ENCODE results near the gene CASK. TPM values are rescaled to one million over a fixed set of nuclear protein-coding genes. Genes with fewer than 3 reads are reported as not detected.

The CASK gene
- total RNA-seq, 1 experiment from 2014 or later = 163 TPM

- BruUV-seq (replicated peaks) = no TSS peak
- Mint-ChIP-seq H3K4me1 (ENCODE audit: low read depth, unreplicated experiment) (no peaks in the 10 kb centered on the region), H3K9me3 (ENCODE audit: unreplicated experiment) (no peaks in the 10 kb centered on the region), H3K27me3 (ENCODE audit: insufficient read depth, unreplicated experiment) (no peaks in the 10 kb centered on the region), H3K27ac (ENCODE audit: unreplicated experiment) (no peak overlapping the region), H3K4me3 (ENCODE audit: unreplicated experiment) (no peak overlapping the region), H3K36me3 (ENCODE audit: insufficient read depth, unreplicated experiment) (peaks cover 10% of the 10 kb centered on the region)
- Histone ChIP-seq H3K4me1 (no peaks in the 10 kb centered on the region), H3K36me3 (ENCODE audit: control insufficient read depth, insufficient read depth, low read length) (peaks cover 1% of the 10 kb centered on the region; the same call in 1 of the 2 replicates), H3K4me3 (ENCODE audit: low read depth, low read length) (no peak overlapping the region), H3K27me3 (replicated peaks; ENCODE audit: control insufficient read depth, insufficient read depth, low read length) (no peaks in the 10 kb centered on the region), H3K9me3 (no peaks in the 10 kb centered on the region)
- POLR2A ChIA-PET = no interaction called here
- intact Hi-C loops (cut with micrococcal nuclease; ENCODE audit: unreplicated experiment) = loop anchor here (5.0 kb wide), 1 partner anchor 173 kb away; no protein-coding TSS in a partner anchor
- no peak for TF ChIP-seq CTCF (IDR thresholded peaks at IDR 0.05; ENCODE audit: insufficient read depth in 1 of 2, low read depth in 1 of 2, low read length in 1 of 2, severe bottlenecking in 1 of 2, unreplicated experiment in 1 of 2)
- CTCF ChIA-PET = no interaction called here
- no peak for DNase-seq
Observed at GRCh38 chrX:41730081-41730480, 193.3 kb downstream of the CASK start.

- BruUV-seq (replicated peaks) = no TSS peak
- DNase-seq = no peak
- H3K27me3 Mint-ChIP-seq (ENCODE audit: insufficient read depth, unreplicated experiment) = no peaks in the 10 kb centered on the region
Observed at GRCh38 chrX:41728125-41728524, 195.2 kb downstream of the CASK start.

GRCh38 chrX:41723826-41724225 is 199.5 kb downstream of the CASK start, which contains the start of gene GPR82:
Gene GPR82 (plus strand): TSS chrX:41724181. CDS start chrX:41727027, 2,846 bp downstream.
- no peak for DNase-seq
- H3K36me3 ChIP-seq (ENCODE audit: control insufficient read depth, insufficient read depth, low read length) = no peaks in the 10 kb centered on the region
- H3K27me3 ChIP-seq (replicated peaks; ENCODE audit: control insufficient read depth, insufficient read depth, low read length) = no peaks in the 10 kb centered on the region
- H3K4me3 ChIP-seq (ENCODE audit: low read depth, low read length) = no peak within 1 kb of the TSS
- CTCF ChIA-PET = no interaction called here
- Mint-ChIP-seq H3K36me3 (ENCODE audit: insufficient read depth, unreplicated experiment) (peaks cover 15% of the 10 kb centered on the region), H3K4me1 (ENCODE audit: low read depth, unreplicated experiment) (peaks cover 10% of the 10 kb centered on the region), H3K27me3 (ENCODE audit: insufficient read depth, unreplicated experiment) (no peaks in the 10 kb centered on the region), H3K27ac (ENCODE audit: unreplicated experiment) (no peak within 1 kb of the TSS), H3K9me3 (ENCODE audit: unreplicated experiment) (no peaks in the 10 kb centered on the region), H3K4me3 (ENCODE audit: unreplicated experiment) (no peak within 1 kb of the TSS)
- TF ChIP-seq CTCF (IDR thresholded peaks at IDR 0.05; ENCODE audit: insufficient read depth in 1 of 2, low read depth in 1 of 2, low read length in 1 of 2, severe bottlenecking in 1 of 2, unreplicated experiment in 1 of 2) = no peak
- intact Hi-C loops (cut with micrococcal nuclease; ENCODE audit: unreplicated experiment) = no loop called here
- H3K9me3 ChIP-seq = no peaks in the 10 kb centered on the region
- peaks cover 10% of the 10 kb centered on the region for H3K4me1 ChIP-seq
- POLR2A ChIA-PET = no interaction called here
- BruUV-seq (replicated peaks) = no TSS peak

More at GRCh38 chrX:41728125-41728524, 195.2 kb downstream of the CASK start:
- no peaks in the 10 kb centered on the region for H3K27me3 ChIP-seq (replicated peaks; ENCODE audit: control insufficient read depth, insufficient read depth, low read length)
- H3K36me3 ChIP-seq (ENCODE audit: control insufficient read depth, insufficient read depth, low read length) = no peaks in the 10 kb centered on the region
- peaks cover 10% of the 10 kb centered on the region for H3K36me3 Mint-ChIP-seq (ENCODE audit: insufficient read depth, unreplicated experiment)
- H3K9me3 Mint-ChIP-seq (ENCODE audit: unreplicated experiment) = no peaks in the 10 kb centered on the region
- H3K9me3 ChIP-seq = no peaks in the 10 kb centered on the region
- intact Hi-C loops (cut with micrococcal nuclease; ENCODE audit: unreplicated experiment) = no loop called here
- H3K4me1 ChIP-seq = no peaks in the 10 kb centered on the region
- H3K4me3 ChIP-seq (ENCODE audit: low read depth, low read length) = no peak overlapping the region
- TF ChIP-seq CTCF (IDR thresholded peaks at IDR 0.05; ENCODE audit: insufficient read depth in 1 of 2, low read depth in 1 of 2, low read length in 1 of 2, severe bottlenecking in 1 of 2, unreplicated experiment in 1 of 2) = no peak
- H3K4me3 Mint-ChIP-seq (ENCODE audit: unreplicated experiment) = no peak overlapping the region
- H3K27ac Mint-ChIP-seq (ENCODE audit: unreplicated experiment) = no peak overlapping the region
- ChIA-PET CTCF (no interaction called here), POLR2A (no interaction called here)
- no peaks in the 10 kb centered on the region for H3K4me1 Mint-ChIP-seq (ENCODE audit: low read depth, unreplicated experiment)
